NCI-H1436 treated with DMSO at 0.1 percent for 48 hours (cell line): ENCODE results near the gene ITPRIPL2.

Source experiments
- DNase-seq: peaks from one replicate; lab custom pipeline; 2025; lab: John Stamatoyannopoulos, UW

The ITPRIPL2 gene

DNA sequence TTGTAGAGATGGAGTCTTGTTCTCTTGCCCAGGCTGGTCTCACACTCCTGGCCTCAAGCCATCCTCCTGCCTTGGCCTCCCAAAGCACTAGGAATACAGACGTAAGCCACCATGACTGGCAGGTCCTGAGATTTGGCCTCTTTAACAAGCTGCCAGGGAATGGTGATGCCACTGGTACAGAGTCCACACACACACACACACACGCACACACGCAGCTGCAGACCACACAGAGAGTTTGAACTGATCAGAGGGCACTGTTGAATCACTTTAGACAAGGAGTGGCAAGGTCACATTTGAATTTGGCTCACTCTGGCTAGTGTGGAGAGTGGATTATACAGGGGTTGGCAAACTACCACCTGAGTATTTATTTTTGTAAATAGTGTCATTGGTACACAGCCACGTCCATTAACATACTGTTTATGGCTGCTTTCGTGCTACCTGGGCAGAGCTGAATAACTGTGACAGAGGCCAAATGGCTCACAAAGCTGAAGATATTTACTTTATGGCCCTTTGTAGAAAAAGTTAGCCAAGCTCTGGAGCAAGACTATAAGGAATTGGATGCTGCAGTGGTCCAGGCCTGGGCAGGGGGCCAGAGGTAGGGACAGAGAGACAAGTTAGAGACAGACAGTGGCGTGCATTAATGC lies 9.9 kb downstream of the ITPRIPL2 start:
- DNase-seq: no peak

DNA sequence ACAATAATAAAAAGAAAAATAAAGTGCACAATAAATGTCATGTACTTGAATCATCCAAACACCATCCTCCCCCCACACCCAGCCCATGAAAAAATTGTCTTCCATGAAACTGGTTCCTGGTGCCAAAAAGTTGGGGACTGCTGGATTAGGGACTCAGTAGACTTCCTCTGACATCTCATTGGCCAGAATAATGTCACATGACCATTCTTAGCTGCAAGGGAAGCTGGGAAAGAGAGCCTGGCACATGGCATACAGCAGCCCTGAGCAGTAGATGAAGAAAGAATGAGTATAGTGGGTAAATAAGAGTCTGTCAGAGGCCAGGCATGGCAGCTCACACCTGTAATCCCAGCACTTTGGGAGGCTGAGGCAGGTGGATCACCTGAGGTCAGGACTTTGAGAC lies 12.5 kb downstream of the ITPRIPL2 start:
- DNase-seq: no peak

DNA sequence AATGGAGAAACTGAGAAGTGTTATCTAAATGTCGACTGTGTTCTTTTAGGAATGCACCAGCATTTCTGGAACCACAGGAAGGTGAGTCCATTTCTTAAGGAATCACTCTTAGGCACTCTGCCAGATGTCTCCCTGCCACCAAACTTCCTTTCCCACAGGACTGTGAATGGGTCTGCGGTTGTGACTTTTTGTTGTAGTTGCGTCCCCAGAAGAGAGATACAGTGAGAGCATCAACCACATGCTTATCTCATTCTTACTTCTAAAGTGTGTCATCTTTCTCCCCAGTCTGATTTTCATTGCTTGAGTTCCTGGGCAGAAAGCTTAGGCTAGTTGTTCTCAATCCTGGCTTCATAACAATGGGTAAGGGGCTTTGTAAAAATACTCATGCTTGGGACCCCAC lies 13.4 kb downstream of the ITPRIPL2 start:
- no peak for DNase-seq

DNA sequence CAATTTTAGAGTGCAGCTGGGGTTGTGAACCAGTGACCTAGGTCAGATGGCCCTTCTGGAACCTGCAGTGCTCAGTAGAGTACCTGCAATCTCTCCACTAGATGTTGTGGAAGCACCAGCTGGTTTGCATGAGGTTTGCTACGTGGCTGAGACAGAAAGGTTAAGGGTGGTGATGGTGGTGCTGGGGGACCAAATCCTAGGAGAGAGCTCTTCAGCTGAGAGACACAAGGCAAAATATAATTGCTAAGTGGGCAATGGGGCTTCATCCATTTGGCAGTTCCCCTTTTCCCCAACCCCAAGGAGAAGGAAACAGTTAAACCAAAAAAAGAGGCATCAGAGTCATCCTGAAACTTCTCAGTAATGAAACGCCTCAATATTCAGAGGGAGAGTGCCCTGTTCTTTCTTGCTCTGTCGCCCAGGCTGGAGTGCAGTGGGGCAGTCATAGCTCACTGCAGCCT lies 13.9 kb downstream of the ITPRIPL2 start:
- DNase-seq: no peak

DNA sequence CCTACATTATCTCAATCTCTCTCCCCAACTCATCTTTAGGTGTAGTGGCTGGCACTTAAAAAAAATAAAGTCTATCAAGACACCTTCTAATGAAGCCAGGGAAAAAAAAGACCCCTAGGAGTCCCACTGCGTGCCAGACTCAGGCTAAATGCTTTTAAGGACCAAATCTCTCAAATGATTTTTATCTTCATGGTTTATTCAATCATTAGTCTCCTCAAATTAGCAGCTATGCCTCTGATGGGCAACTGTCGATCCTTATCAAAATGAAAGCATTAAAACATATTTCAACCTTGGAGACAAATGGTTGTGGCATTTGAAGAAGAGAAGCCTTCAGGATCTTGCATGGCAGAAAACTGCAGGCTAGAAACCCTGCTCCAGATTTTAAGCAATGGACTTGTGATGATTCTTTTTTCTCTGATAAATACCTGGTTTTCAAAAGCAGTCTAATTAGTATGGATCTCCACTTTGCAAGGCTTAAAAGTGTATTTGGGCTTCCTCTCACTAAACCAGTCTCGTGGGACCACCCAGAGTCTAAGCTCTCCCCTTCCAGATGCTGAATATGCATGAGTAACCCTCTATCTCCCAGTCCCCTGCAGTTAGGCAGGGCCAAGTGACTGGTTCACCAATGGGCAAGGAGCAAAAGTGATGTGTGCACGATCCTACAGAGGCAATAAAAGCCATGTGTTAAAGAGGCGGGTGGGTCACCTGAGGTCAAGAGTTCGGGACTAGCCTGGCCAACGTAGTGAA lies 14.9 kb downstream of the ITPRIPL2 start:
- DNase-seq: no peak

DNA sequence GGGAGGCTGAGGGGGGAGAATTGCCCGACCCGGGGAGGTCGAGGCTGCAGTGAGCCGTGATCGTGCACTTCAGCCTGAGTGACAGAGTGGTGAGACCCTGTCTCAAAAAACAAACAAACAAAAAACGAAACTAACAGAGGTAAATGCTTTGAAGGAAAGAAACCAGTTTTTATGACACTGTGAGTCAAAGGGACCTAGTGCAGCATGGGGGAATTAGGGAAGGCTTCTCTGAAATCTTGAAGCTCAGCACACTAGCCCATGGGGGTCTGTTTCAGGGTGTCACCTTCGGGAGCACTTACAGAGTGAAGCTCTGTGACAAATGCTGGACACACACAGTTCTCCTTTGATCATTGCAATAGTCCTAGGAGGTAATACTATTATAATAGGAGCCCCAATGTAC lies 16.6 kb downstream of the ITPRIPL2 start:
- DNase-seq: no peak

DNA sequence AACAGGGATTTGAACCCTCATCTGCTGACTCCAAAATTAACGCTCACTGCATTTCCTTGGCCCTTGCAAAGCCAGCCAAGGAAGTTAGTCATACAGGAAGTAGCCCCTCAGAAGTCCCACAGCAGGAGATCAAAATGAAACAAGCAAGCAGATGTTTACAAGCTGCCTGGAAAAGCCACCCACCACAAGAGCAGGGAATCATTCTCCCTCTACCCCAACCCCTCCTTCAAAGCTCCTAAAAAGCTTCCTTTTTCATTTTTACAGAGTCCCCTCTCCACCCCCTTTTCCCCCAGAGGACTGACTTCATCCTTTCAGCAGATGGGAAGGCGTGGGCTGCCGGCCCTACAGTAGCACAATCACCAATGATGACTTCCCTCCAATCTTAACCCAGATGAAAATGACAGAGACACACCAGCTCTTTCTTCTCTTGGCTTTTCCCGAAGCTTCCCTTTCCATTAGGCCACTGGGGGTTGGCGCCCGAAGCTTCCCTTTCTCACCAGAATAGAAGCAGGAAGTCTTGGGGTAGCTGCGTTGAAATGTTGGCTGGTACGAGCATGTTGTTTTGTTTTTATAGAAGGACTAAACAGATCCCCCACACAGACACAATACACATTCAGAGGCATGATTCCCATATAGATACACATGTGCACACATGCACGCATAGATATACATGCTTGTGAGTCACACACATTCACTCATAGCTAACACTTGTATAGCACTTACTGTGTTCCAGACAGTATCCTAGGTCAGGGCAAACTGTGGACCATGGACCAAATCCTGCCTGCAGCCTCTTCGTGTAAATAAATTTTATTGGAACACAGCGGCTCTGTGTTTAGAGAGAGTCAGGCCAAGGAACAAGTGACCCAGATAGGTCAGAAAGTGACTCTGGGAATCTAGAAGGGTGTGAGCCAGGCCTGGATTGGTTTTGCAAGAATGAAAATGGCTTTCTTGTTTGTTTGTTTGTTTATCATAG lies 17.4 kb downstream of the ITPRIPL2 start:
- no peak for DNase-seq

DNA sequence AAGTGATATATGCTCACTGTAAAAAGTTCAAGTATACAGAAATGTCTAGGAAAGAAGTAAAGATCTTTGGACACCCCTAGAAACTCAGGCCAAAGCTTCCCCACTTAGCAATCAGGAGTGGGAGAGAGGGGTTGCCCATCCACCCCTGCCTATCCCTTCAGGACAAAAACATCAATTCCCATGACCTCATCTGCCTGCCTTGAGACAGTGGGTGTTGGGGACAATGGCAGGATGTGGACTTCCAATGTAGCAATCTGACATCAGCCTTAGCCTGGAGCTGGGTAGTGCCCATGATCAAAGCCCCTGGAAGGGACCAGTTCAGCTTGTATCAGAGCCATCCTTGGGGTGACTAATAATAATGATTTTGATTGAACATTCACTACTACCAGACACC lies 18.1 kb downstream of the ITPRIPL2 start:
- DNase-seq: no peak

DNA sequence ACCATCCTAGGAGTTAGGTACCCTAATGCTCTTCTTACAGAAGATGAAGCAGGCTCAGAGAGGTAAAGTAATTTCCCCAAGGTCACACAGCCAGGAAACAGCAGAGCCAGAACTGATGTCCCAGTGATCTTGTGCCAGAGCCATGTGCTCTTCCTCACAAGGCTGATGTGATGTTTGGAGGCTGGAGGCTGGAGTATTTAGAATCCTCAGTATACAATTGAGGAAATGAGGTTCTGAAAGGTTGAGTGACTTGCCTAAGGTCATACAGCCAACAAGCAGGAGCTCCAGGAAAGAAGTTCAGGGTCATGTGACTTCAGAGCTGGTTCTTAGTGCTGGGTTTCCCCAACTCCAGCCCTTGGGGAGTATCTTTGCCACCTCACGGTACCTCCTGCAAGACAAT lies 18.5 kb downstream of the ITPRIPL2 start:
- no peak for DNase-seq

DNA sequence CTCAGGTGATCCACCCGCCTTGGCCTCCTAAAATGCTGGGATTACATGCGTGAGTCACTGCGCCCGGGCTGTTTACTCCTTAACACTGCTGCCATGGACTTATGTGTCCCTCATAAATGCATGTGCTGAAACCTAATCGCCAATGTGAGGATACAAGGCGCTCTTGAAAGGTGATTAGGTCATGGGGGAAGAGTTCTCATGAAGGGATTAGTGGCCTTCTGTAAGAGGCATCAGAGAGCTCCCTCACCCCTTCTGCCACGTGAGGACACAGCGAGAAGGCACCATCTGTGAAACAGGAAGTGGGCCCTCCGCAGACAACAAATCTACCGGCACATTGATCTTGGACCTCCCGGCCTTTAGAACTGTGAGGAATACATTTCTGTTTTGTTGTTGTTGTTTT lies 19.1 kb downstream of the ITPRIPL2 start:
- no peak for DNase-seq

DNA sequence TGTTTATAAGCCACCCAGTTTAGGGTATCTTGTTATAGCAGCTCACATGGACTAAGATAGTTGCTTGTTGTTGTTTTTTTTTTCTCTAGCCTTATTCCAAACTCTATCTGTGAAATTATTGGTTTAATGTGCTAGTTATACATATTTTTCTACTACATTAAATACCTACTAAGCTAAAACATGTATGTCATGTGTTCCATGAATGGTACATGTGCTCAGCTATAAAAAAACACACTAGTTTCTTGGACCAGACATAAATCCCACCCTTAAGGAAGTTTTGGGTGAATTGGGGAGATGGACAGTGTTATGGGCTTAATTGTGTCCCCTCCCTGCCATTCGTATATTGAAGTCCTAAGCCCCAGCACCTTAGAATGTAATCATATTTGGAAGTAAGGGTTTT lies 19.8 kb downstream of the ITPRIPL2 start:
- DNase-seq: no peak

DNA sequence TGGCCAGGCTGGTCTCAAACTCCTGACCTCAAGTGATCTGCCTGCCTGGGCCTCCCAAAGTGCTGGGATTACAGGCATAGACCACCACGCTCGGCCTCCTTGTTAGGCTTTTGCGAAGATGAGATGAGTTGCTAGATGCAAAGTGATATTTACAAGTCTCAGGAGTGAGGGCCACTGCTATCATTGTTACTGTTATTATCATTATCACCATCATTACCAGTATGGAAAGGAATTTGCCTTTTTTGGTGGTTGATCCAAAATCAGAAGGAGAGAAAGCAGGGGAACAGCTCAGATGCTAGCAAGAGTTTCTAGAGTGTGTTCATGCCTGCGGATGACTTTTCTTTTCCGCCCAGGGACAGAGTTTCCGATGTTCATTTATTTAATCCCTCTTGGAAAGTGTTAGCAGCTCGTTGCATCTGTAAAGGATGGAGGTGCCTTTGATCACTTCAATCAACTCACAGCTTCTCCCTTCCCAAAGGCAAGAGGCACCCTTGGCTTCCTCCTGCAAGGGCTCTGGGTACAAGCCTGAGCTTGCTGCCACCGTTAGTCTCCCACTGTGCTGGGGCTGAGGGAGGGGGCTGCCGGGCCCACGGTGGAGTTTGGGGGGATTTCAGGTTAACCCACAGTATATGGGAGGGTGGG lies 21.6 kb downstream of the ITPRIPL2 start:
- no peak for DNase-seq

DNA sequence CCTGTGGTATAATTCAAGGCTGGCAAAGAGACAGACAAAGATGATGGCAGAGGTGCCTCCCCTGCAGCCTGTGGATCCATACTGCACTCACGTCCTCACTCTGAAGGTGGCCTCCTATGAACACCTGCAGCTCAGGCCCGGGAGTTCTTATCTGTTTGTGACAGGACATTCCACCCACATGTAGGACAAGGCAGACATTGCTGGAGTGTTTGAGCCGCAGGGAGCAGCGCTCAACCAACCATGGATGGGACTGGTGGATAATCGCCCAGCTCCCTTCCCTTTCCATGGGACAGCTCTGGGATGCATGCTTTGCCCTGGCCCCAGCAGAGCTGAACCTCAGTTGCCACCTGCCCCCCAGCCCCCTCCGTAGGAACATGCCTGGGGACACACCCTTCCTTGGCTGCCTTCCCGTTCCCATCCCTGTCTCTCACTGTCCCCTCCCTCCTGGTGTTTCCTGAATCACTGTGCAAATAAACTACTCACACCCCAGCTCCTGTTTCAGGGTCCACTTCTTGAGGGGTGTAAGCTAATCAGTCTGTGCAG lies 22.2 kb downstream of the ITPRIPL2 start:
- no peak for DNase-seq

DNA sequence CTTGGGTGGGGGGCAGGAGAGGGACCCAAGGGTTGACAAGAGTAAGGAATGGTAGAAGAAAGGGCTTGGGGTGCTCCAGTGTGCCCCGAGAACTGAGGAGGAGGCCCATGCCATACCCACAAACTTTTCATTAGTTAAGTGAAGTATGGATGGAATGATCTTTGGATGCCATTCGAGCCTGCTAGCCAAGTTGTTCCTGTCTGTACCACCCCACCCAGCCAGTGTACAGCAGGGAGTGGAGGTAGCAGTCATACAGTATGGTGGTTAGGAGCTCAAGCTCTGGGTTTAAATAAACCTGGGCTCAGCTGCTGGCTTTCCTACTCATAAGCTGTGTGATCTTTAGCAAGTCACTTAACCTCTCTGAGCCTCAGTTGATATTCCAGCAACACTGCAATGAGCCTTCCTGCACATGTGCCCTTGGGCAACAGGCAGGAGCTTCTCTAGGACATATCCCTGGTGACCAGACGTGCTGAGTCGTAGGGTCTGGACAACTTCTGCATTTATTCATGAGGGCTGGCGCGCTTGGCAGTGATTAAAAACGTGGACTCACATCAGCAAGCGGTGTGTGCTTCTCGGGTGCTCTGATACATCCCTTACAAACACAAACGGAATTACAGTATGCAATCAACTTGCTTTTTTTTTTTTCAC lies 22.9 kb downstream of the ITPRIPL2 start:
- no peak for DNase-seq

DNA sequence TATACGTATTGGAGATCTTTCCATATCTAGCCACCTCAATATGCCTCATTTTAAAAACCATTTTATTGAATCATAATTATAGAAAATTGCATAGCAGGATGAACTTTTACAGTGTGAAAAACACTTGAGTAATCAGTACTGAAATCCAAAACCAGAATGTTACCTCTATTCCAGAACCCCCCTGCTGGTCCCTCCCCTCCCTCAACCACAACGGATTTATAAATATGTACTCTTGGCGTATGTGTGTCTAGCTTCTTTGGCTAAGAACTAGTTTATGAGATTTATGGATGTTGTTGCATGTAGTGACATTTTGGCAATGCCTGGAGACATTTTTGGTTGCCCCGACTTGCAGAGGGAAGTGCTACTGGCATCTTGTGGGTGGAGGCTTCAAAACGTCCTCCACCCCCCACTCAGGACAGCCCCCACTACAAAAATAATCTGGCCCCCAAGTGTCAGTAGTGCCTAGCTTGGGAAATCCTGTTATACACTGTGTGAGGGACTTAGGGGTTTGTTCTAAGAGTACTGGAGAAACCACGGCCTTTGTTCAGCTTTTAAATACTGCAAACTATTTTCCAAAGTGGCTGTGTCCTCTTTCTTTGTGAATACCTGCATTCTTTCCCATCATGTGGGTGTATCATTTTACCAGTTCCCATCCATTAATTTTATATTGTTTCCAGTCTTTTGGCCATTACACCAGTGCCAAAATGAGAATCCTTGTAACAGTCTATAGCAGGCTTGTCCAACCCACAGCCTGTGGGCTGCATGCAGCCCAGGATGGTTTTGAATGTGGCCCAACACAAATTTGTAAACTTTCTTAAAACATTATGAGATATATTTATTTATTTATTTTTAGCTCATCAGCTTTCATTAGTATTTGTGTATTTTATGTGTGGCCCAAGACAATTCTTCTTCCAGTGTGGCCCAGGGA lies 23.7 kb downstream of the ITPRIPL2 start:
- no peak for DNase-seq

DNA sequence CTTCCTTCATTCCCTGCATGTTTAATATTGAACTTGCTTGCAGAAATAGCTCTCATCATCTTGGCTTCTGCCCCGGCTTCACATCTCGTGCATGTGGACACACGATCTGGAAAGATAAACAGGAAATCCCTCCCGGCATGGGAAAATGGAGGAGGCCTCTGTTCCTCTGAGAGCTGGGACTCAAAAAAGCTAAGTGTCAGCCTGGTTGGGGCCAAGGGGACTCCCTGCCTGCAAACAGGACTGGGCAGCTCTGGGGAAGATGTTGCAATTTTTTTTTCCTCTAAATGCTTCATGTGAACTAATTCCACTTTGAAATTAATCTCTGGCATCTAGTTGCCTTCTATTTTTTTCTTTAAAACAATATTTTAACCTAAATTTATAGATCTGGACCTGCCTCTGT lies 24.8 kb downstream of the ITPRIPL2 start:
- DNase-seq: no peak

DNA sequence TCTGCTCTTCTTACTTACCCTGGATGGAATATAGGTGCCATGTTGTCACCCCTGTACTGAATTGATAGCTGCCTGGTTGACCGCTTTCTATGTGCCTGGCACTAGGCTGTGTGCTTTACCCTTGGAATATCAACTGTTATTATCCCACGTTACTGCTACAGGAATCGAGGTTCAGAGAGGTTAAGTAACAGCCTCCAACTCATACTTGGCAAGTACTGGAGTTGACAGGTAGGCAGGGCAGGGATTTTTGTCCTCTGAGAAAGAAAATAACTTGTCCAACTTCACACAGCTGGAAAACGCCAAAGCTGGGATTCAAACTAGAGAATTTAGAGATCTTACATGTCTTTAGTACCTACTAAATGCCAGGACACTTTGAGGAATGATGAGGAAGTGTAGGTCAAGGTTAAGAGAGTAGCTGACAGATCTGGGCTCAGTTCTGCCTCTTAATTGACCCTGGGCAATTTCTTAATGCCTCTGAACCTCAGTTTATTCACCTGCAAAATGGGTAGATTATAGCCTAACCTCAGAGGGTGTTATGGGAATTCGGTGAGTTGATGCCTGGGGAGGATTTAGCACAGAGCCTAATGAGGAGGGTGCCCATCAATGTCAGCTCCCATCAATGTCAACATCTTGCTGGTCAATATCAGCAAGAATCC lies 25.8 kb downstream of the ITPRIPL2 start:
- DNase-seq: no peak

DNA sequence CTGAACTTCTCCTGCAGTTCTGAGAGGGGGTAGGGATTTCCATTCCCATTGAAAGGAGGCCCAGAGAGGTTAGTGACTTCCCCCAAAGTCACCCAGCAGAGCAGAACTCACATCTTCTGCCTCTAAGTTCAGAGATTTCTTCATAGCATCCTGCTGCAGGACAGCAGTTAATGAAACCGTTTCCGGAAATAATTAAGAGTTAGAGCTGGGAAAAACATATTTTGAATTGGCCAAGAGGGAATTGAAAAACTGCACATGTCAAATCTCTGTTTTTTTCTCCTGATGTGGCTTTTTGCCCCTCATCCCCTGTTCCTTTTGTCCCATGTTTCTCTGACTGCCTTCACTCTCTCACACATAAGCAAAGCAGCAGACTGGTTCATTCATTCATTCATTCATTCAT lies 26.6 kb downstream of the ITPRIPL2 start:
- no peak for DNase-seq

DNA sequence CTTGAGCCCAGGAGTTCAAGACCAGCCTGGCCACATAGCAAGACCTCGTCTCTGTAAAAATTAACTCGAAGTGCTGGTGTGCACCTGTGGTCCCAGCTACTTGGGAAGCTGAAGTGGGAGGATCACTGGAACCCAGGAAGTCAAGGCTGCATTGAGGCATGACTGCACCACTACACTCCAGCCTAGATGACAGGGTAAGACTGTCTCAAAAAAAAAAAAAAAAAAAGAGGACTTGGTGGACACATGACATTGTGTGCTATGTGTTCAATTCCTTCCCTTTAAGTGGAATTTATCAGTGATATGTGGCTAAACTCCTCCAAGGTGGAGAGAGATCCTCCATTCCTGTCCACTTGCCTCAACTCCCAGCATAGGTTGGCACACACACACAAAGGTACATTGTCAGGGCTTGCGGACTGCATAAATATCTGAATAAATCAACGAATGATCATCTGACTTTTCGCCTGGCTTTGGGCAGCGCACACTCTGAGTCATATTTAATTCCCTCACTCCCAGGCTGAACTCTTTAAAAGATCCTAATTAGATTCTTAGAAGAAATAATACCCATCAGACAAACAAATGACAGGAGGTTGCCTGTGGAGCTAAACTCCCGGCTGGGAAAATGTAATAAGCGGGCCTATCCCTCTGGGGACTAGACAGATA lies 29.3 kb downstream of the ITPRIPL2 start:
- DNase-seq: no peak
